DND-41 (cell line): ENCODE results near the gene CAMK4.

Source experiments
- EZH2 ChIP-seq: IDR thresholded peaks from 3 replicates; pipeline ENCODE4 v1.6.1; 2012; ENCODE audit warnings: borderline replicate concordance, low read depth, mild to moderate bottlenecking, moderate library complexity, low read length, inconsistent platforms; ENCODE audit not compliant: severe bottlenecking
- TF ChIP-seq, protein P1 (sequence below): IDR thresholded peaks from 2 replicates; pipeline ENCODE4 v1.5.1; 2012; ENCODE audit warnings: borderline replicate concordance, low read length, moderate library complexity, mild to moderate bottlenecking; ENCODE audit not compliant: poor library complexity, severe bottlenecking; ENCODE audit errors: extremely low read depth

DNA sequence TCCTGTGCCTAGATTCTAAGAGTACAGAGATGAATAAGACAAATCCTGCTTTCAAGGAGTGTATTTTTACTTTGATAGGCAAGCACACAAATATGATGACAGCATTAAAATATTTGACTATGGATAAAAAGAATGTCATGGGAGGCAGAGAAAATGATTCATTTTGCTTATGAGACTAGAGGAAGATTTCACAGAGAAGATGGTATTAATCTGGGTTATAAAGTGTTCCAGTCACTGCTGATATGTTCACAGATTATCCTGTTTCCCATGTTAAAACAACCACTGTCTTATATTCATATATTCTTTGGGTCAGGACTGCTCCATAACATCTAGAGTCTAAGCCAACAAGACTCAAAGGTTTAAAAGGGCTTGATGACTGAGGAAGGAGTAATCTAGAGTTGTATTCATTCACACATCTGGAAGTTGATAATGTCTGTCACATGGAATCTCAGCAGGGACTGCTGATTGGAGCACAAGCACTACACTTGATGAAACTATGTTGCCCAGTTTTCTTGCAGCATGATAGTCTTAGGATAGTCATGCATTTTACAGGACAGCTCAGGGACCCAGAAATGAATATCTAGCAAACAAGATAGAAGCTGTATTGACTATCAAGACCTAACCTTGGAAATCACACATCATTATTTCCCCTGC, 208.8 kb downstream of the CAMK4 start:
- TF ChIP-seq, protein P1, sequence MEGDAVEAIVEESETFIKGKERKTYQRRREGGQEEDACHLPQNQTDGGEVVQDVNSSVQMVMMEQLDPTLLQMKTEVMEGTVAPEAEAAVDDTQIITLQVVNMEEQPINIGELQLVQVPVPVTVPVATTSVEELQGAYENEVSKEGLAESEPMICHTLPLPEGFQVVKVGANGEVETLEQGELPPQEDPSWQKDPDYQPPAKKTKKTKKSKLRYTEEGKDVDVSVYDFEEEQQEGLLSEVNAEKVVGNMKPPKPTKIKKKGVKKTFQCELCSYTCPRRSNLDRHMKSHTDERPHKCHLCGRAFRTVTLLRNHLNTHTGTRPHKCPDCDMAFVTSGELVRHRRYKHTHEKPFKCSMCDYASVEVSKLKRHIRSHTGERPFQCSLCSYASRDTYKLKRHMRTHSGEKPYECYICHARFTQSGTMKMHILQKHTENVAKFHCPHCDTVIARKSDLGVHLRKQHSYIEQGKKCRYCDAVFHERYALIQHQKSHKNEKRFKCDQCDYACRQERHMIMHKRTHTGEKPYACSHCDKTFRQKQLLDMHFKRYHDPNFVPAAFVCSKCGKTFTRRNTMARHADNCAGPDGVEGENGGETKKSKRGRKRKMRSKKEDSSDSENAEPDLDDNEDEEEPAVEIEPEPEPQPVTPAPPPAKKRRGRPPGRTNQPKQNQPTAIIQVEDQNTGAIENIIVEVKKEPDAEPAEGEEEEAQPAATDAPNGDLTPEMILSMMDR, result no peak
- no peak for TF ChIP-seq EZH2
